Measurements from ENCODE around the gene IFIT2. TPM values are rescaled to one million over a fixed set of nuclear protein-coding genes. Genes with fewer than 3 reads are reported as not detected.
"Not testable (repeated sequence)": the region's sequence is repeated elsewhere in the genome, so short reads cannot be mapped to it uniquely, and the experiment has no call there.

IFIT2 gene
- polyA plus RNA-seq (2012; ENCODE audit: insufficient read depth, insufficient read length, low read depth): 4.3 TPM

GRCh38 chr10:89301721-89302445 is at the start of gene IFIT2:
TSS of gene IFIT2 (plus strand) at chr10:89302046. CDS start at chr10:89302124, 78 bp downstream.
- DNase-seq: peak; percentile 13
- H3K9me3 ChIP-seq: no peaks in the 10 kb centered on the region; the same call in 1 of the 2 replicates
- no peaks in the 10 kb centered on the region for H3K27me3 ChIP-seq
- peak within 1 kb of the TSS; percentile 48 for H3K4me3 ChIP-seq (ENCODE audit: low read depth, low read length)
- H3K4me1 ChIP-seq: peaks cover 4% of the 10 kb centered on the region; the same call in 1 of the 2 replicates
- no peak for TF ChIP-seq CTCF (IDR thresholded peaks at IDR 0.05; ENCODE audit: low read depth, low read length)
- no peaks in the 10 kb centered on the region for H3K36me3 ChIP-seq

DNA sequence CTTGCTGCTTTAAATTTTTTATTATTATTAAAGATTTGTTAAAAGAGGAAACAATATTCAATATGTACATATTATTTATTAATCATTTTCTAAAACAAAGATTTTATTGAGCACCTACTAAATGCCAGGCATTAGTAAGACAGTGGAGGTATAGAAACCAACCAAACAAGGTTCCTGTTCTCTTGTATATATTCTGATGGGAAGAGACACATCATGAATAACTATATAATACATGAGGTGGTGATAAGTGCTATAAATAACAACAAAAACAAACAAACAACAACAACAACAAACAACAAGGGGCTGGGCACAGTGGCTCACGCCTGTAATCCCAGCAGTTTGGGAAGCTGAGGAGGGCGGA is 49.6 kb upstream of the IFIT2 start:
- Histone ChIP-seq H3K9me3 (no peaks in the 10 kb centered on the region), H3K4me3 (ENCODE audit: low read depth, low read length) (no peak overlapping the region), H3K27me3 (no peaks in the 10 kb centered on the region), H3K4me1 (no peaks in the 10 kb centered on the region; the same call in 1 of the 2 replicates), H3K36me3 (no peaks in the 10 kb centered on the region)
- no peak for TF ChIP-seq CTCF (IDR thresholded peaks at IDR 0.05; ENCODE audit: low read depth, low read length)
- DNase-seq: no peak

- not testable (repeated sequence) for DNase-seq; H3K9me3 ChIP-seq; H3K27me3 ChIP-seq; H3K4me1 ChIP-seq; H3K4me3 ChIP-seq (ENCODE audit: low read depth, low read length); H3K36me3 ChIP-seq
Observed at GRCh38 chr10:89255091-89255579, 46.7 kb upstream of the IFIT2 start.

DNA sequence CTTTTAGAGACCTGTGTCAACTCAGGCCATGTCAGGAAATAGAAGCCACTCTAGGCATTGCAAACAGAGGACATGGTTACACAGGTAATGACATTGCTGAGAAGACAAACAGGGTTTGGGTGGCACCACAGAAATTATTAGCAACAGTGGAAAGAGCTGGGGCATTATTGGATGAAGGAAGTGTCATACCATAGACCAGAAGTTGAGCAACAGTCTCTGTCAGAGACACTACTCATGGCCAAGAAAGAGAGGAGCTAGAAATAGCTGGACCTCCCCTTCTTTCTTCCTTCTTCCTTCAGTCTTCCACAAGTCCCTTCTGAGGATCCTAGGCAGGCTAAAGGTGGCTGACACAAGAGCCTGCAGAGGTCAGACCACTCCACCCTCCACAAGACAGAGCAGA is 46.1 kb upstream of the IFIT2 start:
- H3K9me3 ChIP-seq: no peaks in the 10 kb centered on the region

GRCh38 chr10:89256340-89256739 is 45.5 kb upstream of the IFIT2 start:
- no peak for TF ChIP-seq CTCF (IDR thresholded peaks at IDR 0.05; ENCODE audit: low read depth, low read length)
- no peak for DNase-seq
- no peaks in the 10 kb centered on the region for H3K36me3 ChIP-seq
- H3K4me1 ChIP-seq: no peaks in the 10 kb centered on the region; the same call in 1 of the 2 replicates
- no peaks in the 10 kb centered on the region for H3K27me3 ChIP-seq
- H3K4me3 ChIP-seq (ENCODE audit: low read depth, low read length): no peak overlapping the region
- no peaks in the 10 kb centered on the region for H3K9me3 ChIP-seq

More for the DNA sequence above, 46.1 kb upstream of the IFIT2 start:
- H3K4me1 ChIP-seq: no peaks in the 10 kb centered on the region; the same call in none of the 2 replicates
- DNase-seq: no peak
- no peaks in the 10 kb centered on the region for H3K36me3 ChIP-seq
- no peak for TF ChIP-seq CTCF (IDR thresholded peaks at IDR 0.05; ENCODE audit: low read depth, low read length)
- no peak overlapping the region for H3K4me3 ChIP-seq (ENCODE audit: low read depth, low read length)
- H3K27me3 ChIP-seq: no peaks in the 10 kb centered on the region

DNA sequence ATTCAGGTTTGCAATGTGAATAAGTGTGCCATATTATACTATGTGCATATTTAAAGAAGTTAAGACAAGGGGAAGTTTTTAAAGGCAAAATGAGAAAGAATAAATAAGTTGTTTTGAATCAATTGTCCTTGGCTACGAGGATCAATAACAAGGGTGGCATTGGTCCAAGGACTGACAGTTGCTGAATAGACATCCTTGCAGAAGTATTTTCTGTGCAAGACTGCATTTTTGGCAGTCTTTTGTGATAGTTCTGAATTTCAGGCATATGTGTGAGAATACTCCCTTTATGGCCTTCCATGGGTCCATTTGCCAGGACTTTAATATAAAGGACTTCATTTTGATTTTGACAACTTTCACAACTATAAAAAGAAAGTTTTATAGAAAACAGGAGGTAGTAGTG is 44.9 kb upstream of the IFIT2 start:
- no peaks in the 10 kb centered on the region for H3K27me3 ChIP-seq
- DNase-seq: no peak
- no peaks in the 10 kb centered on the region for H3K36me3 ChIP-seq
- TF ChIP-seq CTCF (IDR thresholded peaks at IDR 0.05; ENCODE audit: low read depth, low read length): no peak
- no peaks in the 10 kb centered on the region; the same call in 1 of the 2 replicates for H3K4me1 ChIP-seq
- no peak overlapping the region for H3K4me3 ChIP-seq (ENCODE audit: low read depth, low read length)
- no peaks in the 10 kb centered on the region for H3K9me3 ChIP-seq
